GM23248 (cell line): Measurements from ENCODE around the gene KRTAP4-8. TPM values are rescaled to one million over a fixed set of nuclear protein-coding genes. Genes with fewer than 3 reads are reported as not detected.
"Not testable (repeated sequence)": the region's sequence is repeated elsewhere in the genome, so short reads cannot be mapped to it uniquely, and the experiment has no call there.

Experiments
- DNase-seq: peaks from one replicate; pipeline ENCODE4 v3.0.0-alpha.2; 2015
- H2AFZ ChIP-seq: fragments of 200-600 bp; sonication (generic); 2 replicates; pipeline ENCODE4 v1.6.1; 2016; ENCODE audit warnings: antibody characterized with exemption
- H3F3A ChIP-seq: fragments of 200-600 bp; sonication (generic); 2 replicates; pipeline ENCODE4 v1.6.1; 2016; ENCODE audit warnings: mild to moderate bottlenecking, antibody characterized with exemption, mixed run types; ENCODE audit not compliant: insufficient read depth
- H3K27ac ChIP-seq: fragments of 200-600 bp; sonication (generic); 2 replicates; pipeline ENCODE4 v1.5.1; 2016; ENCODE audit warnings: mild to moderate bottlenecking
- H3K27me3 ChIP-seq: fragments of 200-600 bp; sonication (generic); replicated peaks from 2 replicates; pipeline ENCODE4 v1.6.1; 2016; ENCODE audit warnings: mild to moderate bottlenecking; ENCODE audit not compliant: insufficient read depth
- H3K36me3 ChIP-seq: fragments of 200-600 bp; sonication (generic); 2 replicates; pipeline ENCODE4 v1.6.1; 2016; ENCODE audit warnings: low read depth, mild to moderate bottlenecking
- H3K4me1 ChIP-seq: fragments of 200-600 bp; sonication (generic); 2 replicates; pipeline ENCODE4 v1.6.1; 2016; ENCODE audit warnings: mild to moderate bottlenecking; ENCODE audit not compliant: insufficient read depth
- H3K4me2 ChIP-seq: fragments of 200-600 bp; sonication (generic); one replicate; pipeline ENCODE4 v1.6.1; 2016; ENCODE audit warnings: mild to moderate bottlenecking; ENCODE audit not compliant: unreplicated experiment
- H3K4me3 ChIP-seq: fragments of 200-600 bp; sonication (generic); 2 replicates; pipeline ENCODE4 v1.5.1; 2016; ENCODE audit warnings: mild to moderate bottlenecking
- H3K79me2 ChIP-seq: fragments of 200-600 bp; sonication (generic); 2 replicates; pipeline ENCODE4 v1.6.1; 2016; ENCODE audit warnings: mild to moderate bottlenecking; ENCODE audit not compliant: insufficient read depth
- H3K9ac ChIP-seq: fragments of 200-600 bp; sonication (generic); 2 replicates; pipeline ENCODE4 v1.6.1; 2016; ENCODE audit warnings: mild to moderate bottlenecking
- H3K9me2 ChIP-seq: fragments of 200-600 bp; sonication (generic); 2 replicates; pipeline ENCODE4 v1.6.1; 2016; ENCODE audit warnings: mixed run types, mild to moderate bottlenecking, moderate library complexity; ENCODE audit not compliant: insufficient read depth
- H3K9me3 ChIP-seq: fragments of 200-600 bp; sonication (generic); one replicate; pipeline ENCODE4 v1.6.1; 2017; ENCODE audit warnings: low read depth
- H4K20me1 ChIP-seq: fragments of 200-600 bp; sonication (generic); 2 replicates; pipeline ENCODE4 v1.6.0; 2016; ENCODE audit not compliant: insufficient read depth
- EZH2 ChIP-seq: fragments of 200-600 bp; sonication (generic); IDR thresholded peaks from 2 replicates; pipeline ENCODE4 v1.6.1; 2018; ENCODE audit warnings: antibody characterized with exemption, mild to moderate bottlenecking; ENCODE audit not compliant: insufficient read depth, poor library complexity, severe bottlenecking
- EZH2phosphoT487 ChIP-seq: fragments of 200-600 bp; sonication (generic); IDR thresholded peaks from 2 replicates; pipeline ENCODE4 v1.6.1; 2018; ENCODE audit warnings: antibody characterized with exemption, moderate library complexity, mild to moderate bottlenecking, low read depth; ENCODE audit not compliant: insufficient read depth
- WGBS, 2 experiments: methylation state at CpG; one replicate each; pipeline ENCODE4 v1.1.6; 2015 to 2017; ENCODE audit warnings: low lambda C conversion rate in 2 of 2, low coverage in 1 of 2; ENCODE audit errors: missing lambda C conversion rate in 2 of 2; 5-methylcytosine and 5-hydroxymethylcytosine counted together
- in situ Hi-C: fragments of 300-500 bp; cut with MboI; formaldehyde crosslinking; loops from 2 replicates; pipeline ENCODE4 v1.15.0; 2020
- polyA plus RNA-seq: library from polyadenylated mRNA; unstranded; fragments of >200 nt; fragmentation: Nextera tagmentation; extraction: Ambion mirVana; gene quantifications from 2 replicates; pipeline ENCODE4 v1.2.1, GENCODE V29; 2016
- total RNA-seq: library from RNA; depleted of rRNA; stranded (reverse); fragments of >200 nt; shearing (Covaris generic); gene quantifications from 2 replicates; pipeline ENCODE4 v1.2.3, GENCODE V29; 2014

Gene KRTAP4-8
- total and polyA plus RNA-seq, 2 experiments from 2014 or later = not detected

DNA sequence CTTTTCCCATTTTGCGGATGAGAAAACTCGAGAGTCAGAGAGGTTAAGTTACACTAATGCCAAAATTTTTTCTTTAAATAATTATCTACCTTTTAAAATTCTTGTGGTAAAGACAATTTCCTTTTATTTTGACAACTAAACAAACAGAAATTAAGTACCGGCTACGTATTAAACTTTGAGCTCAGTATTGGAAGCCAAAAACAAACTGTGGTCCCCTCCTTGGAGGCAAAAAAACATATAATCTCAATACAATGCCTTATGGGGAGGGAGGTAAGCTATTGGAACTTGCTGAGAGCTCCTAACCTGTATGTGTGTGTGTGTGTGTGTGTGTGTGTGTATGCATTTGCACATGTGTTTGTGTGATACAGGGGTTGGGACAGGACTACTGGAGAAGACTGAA lies 34.5 kb downstream of the KRTAP4-8 start:
- H3K27ac ChIP-seq = peak overlapping the region; percentile 85
- DNase-seq = no peak
- in situ Hi-C loops = no loop called here

GRCh38 chr17:41061964-41062363 lies 36.0 kb downstream of the KRTAP4-8 start:
- Histone ChIP-seq H2AFZ (no peak overlapping the region), H3K79me2 (no peaks in the 10 kb centered on the region), H3K9ac (peak overlapping the region; percentile 46), H3K9me3 (no peaks in the 10 kb centered on the region), H3K36me3 (no peaks in the 10 kb centered on the region), H3K4me2 (peak overlapping the region; percentile 29), H3K9me2 (no peaks in the 10 kb centered on the region), H4K20me1 (no peaks in the 10 kb centered on the region), H3F3A (peaks cover 76% of the 10 kb centered on the region), H3K4me1 (peaks cover 63% of the 10 kb centered on the region), H3K4me3 (no peak overlapping the region), H3K27ac (peak overlapping the region; percentile 85), H3K27me3 (no peaks in the 10 kb centered on the region)
- DNase-seq = peak; percentile 87
- in situ Hi-C loops = no loop called here
- WGBS, 2 experiments = 0 to 7% methylated on average over 1 of the region's 1 CpG
- TF ChIP-seq EZH2 (no peak), EZH2phosphoT487 (no peak)

More for the DNA sequence above, 34.5 kb downstream of the KRTAP4-8 start:
- no peak overlapping the region for H3K9ac ChIP-seq
- H4K20me1 ChIP-seq = no peaks in the 10 kb centered on the region
- H3K4me3 ChIP-seq = no peak overlapping the region
- H3K27me3 ChIP-seq = no peaks in the 10 kb centered on the region
- H3K9me2 ChIP-seq = no peaks in the 10 kb centered on the region
- H3K4me2 ChIP-seq = no peak overlapping the region
- H3F3A ChIP-seq = peaks cover 78% of the 10 kb centered on the region
- no peak overlapping the region for H2AFZ ChIP-seq
- no peaks in the 10 kb centered on the region for H3K9me3 ChIP-seq
- 98 to 100% methylated on average over 4 of the region's 4 CpGs for WGBS, 2 experiments
- TF ChIP-seq EZH2phosphoT487 = no peak
- no peak for TF ChIP-seq EZH2
- H3K36me3 ChIP-seq = no peaks in the 10 kb centered on the region
- no peaks in the 10 kb centered on the region for H3K79me2 ChIP-seq
- H3K4me1 ChIP-seq = peaks cover 69% of the 10 kb centered on the region

DNA sequence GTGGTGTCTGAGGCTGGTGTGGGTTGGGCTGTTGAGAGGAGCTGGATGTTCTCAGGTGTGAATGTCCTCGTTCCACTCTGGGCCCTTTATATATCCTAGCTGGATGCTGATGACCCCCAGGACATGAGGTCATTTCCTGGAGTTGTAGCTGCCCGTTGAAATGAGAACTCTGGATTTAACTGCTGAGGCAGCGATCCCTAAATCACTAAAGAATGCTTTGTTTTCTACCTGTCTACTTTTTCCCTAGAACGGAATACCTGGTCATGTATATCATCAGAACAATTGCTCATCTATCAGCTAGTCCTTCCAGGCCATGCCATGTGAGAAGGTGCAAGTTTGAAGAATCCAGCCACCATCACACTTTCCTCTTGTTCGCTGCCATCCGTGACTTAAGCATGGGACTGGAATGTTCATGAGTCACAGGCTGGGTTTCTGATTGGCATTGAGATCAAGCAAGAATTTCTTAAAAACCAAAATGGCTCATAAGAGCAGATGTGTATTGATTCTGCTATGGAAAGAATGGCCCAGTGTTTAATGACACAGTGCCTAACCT lies 37.8 kb downstream of the KRTAP4-8 start, which contains the start of gene KRTAP2-3:
TSS of gene KRTAP2-3 (minus strand) at position 63 of the 553 bp plus-strand sequence. CDS start 64 bp downstream, outside the sequence.
- 25% methylated on average over 6 of the region's 6 CpGs for WGBS, 2 experiments
- Histone ChIP-seq H3K4me3 (no peak within 1 kb of the TSS), H3K9ac (peak within 1 kb of the TSS; percentile 46), H3K27ac (peak within 1 kb of the TSS; percentile 85), H2AFZ (no peak within 1 kb of the TSS), H3K9me2 (no peaks in the 10 kb centered on the region), H3K9me3 (no peaks in the 10 kb centered on the region), H3K4me1 (peaks cover 50% of the 10 kb centered on the region), H3K36me3 (no peaks in the 10 kb centered on the region), H3F3A (peaks cover 65% of the 10 kb centered on the region), H3K4me2 (peak within 1 kb of the TSS; percentile 29), H3K27me3 (no peaks in the 10 kb centered on the region), H4K20me1 (no peaks in the 10 kb centered on the region), H3K79me2 (no peaks in the 10 kb centered on the region)
- DNase-seq = peak; percentile 97
- in situ Hi-C loops = no loop called here
- TF ChIP-seq EZH2 (no peak), EZH2phosphoT487 (no peak)

GRCh38 chr17:41059276-41060051 lies 38.5 kb downstream of the KRTAP4-8 start:
- peak overlapping the region; percentile 18; the same call in 1 of the 2 replicates for H3K9ac ChIP-seq
- H2AFZ ChIP-seq, H3K9me3 ChIP-seq, H3K9me2 ChIP-seq, H4K20me1 ChIP-seq, H3K36me3 ChIP-seq, H3K79me2 ChIP-seq, H3K4me3 ChIP-seq, H3K27me3 ChIP-seq, in situ Hi-C loops: not testable (repeated sequence)
- WGBS, 2 experiments = 48 to 57% methylated on average over 8 to 10 of the region's 31 CpGs
- DNase-seq = peak; percentile 92
- peaks cover 50% of the 10 kb centered on the region for H3K4me1 ChIP-seq
- peak overlapping the region; percentile 85 for H3K27ac ChIP-seq
- H3F3A ChIP-seq = peaks cover 62% of the 10 kb centered on the region
- H3K4me2 ChIP-seq = peak overlapping the region; percentile 19
